Measurements from ENCODE around the gene C2orf68. TPM values are rescaled to one million over a fixed set of nuclear protein-coding genes. Genes with fewer than 3 reads are reported as not detected.
A peak's percentile ranks its signal among the peaks of the same experiment; 100 is the strongest.

Gene C2orf68
- total and polyA plus RNA-seq, 2 of the 8 experiments (the other 6 are each of a cell fraction or from before 2014, with no cell fraction given): 46.3 to 49.4 TPM

- TF ChIP-seq KDM4A (IDR thresholded peaks at IDR 0.05; ENCODE audit: low read depth, low read length, severe bottlenecking) (peak; percentile 70), RBBP5 (IDR thresholded peaks at IDR 0.05; ENCODE audit: borderline replicate concordance, low read depth, low read length) (no peak; the same call in 1 of the 2 replicates)
- TF ChIP-seq, protein P1, sequence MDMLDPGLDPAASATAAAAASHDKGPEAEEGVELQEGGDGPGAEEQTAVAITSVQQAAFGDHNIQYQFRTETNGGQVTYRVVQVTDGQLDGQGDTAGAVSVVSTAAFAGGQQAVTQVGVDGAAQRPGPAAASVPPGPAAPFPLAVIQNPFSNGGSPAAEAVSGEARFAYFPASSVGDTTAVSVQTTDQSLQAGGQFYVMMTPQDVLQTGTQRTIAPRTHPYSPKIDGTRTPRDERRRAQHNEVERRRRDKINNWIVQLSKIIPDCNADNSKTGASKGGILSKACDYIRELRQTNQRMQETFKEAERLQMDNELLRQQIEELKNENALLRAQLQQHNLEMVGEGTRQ (IDR thresholded peaks at IDR 0.05; ENCODE audit: low read length): no peak
Observed at GRCh38 chr2:85584354-85584856, 27.5 kb downstream of the C2orf68 start, which contains the start of gene VAMP5 (continued).
